ENCODE results near the gene SC5D.

The SC5D gene

DNA sequence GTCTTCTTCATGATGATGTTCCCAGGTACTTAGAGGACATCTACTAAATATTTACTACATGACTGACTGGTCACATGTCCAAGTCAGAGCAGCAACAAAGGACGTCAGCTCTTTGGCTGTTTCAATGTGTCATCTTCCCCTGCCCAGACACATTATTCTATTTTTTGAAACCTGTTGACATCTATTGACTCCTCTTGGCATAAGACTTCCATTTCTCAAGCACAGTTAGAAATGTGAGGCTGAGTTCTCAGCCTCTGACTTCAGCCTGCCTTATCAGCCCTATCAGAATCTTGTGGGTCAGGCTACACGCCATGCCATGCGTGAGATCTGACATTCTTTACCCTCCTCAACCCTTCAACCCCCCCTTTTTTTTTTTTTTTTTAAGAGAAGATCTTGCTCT is 63.8 kb downstream of the SC5D start:
- TF ChIP-seq, protein P1, sequence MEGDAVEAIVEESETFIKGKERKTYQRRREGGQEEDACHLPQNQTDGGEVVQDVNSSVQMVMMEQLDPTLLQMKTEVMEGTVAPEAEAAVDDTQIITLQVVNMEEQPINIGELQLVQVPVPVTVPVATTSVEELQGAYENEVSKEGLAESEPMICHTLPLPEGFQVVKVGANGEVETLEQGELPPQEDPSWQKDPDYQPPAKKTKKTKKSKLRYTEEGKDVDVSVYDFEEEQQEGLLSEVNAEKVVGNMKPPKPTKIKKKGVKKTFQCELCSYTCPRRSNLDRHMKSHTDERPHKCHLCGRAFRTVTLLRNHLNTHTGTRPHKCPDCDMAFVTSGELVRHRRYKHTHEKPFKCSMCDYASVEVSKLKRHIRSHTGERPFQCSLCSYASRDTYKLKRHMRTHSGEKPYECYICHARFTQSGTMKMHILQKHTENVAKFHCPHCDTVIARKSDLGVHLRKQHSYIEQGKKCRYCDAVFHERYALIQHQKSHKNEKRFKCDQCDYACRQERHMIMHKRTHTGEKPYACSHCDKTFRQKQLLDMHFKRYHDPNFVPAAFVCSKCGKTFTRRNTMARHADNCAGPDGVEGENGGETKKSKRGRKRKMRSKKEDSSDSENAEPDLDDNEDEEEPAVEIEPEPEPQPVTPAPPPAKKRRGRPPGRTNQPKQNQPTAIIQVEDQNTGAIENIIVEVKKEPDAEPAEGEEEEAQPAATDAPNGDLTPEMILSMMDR (IDR thresholded peaks at IDR 0.05; ENCODE audit: low read depth, low read length), result no peak
- no peak overlapping the region for H3K4me3 ChIP-seq (ENCODE audit: low read depth, low read length)

Measured in WI38 (cell line).